ENCODE results near the gene CPT2.

CPT2 gene

DNA sequence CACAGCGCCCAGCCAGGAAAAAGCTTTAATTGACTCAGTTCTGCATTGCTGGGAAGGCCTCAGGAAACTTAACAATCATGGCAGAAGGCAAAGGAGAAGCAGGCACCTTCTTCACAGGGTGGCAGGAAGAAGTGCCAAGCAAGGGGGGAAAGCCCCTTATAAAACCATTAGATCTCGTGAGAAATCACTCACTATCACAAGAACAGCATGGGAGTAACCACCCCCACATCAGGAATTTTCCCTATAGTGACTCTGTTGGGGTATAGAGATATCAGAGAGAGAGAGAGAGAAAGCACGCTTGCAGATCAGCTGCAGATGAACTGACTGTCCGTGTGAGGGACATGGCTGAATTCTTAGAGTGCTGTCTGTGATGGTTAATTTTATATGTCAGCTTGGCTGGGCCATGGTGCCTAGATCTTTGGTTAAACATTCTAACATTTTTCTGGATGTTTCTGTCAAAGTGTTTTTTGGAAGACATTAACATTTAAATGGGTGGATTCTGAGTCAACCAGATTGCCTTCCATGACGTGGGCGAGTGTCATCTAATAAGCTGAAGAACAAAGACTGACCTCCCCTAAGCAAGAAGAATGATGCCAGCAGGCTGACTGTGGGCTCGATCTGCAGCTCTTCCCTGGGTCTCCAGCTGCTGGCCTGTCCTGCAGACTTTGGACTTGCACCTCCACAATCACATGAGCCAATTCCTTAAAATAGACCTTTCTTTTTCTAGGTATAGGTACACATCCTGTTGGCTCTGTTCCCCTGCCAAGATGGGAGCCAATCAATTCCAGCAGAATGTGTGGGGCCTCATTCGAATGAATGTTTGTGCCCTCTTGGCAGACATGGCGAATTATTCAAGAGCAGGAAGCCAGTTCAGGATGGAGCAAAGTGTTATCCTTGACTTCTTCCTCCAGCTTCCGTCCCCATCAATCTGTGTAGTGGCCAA lies 21.4 kb upstream of the CPT2 start:
- H3K9me3 ChIP-seq = no peaks in the 10 kb centered on the region
- H3K36me3 ChIP-seq = no peaks in the 10 kb centered on the region
- TF ChIP-seq, protein P1, sequence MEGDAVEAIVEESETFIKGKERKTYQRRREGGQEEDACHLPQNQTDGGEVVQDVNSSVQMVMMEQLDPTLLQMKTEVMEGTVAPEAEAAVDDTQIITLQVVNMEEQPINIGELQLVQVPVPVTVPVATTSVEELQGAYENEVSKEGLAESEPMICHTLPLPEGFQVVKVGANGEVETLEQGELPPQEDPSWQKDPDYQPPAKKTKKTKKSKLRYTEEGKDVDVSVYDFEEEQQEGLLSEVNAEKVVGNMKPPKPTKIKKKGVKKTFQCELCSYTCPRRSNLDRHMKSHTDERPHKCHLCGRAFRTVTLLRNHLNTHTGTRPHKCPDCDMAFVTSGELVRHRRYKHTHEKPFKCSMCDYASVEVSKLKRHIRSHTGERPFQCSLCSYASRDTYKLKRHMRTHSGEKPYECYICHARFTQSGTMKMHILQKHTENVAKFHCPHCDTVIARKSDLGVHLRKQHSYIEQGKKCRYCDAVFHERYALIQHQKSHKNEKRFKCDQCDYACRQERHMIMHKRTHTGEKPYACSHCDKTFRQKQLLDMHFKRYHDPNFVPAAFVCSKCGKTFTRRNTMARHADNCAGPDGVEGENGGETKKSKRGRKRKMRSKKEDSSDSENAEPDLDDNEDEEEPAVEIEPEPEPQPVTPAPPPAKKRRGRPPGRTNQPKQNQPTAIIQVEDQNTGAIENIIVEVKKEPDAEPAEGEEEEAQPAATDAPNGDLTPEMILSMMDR (IDR thresholded peaks at IDR 0.05) = no peak
- no peak overlapping the region for H3K27ac ChIP-seq
- no peak overlapping the region for H3K4me3 ChIP-seq (ENCODE audit: low read depth in 1 of 2, low read length in 1 of 2)
- no peaks in the 10 kb centered on the region for H3K4me1 ChIP-seq (ENCODE audit: control insufficient read depth in 1 of 2, insufficient read depth in 1 of 2, low read depth in 1 of 2, low read length in 1 of 2)
- peaks cover 53% of the 10 kb centered on the region for H3K27me3 ChIP-seq

DNA sequence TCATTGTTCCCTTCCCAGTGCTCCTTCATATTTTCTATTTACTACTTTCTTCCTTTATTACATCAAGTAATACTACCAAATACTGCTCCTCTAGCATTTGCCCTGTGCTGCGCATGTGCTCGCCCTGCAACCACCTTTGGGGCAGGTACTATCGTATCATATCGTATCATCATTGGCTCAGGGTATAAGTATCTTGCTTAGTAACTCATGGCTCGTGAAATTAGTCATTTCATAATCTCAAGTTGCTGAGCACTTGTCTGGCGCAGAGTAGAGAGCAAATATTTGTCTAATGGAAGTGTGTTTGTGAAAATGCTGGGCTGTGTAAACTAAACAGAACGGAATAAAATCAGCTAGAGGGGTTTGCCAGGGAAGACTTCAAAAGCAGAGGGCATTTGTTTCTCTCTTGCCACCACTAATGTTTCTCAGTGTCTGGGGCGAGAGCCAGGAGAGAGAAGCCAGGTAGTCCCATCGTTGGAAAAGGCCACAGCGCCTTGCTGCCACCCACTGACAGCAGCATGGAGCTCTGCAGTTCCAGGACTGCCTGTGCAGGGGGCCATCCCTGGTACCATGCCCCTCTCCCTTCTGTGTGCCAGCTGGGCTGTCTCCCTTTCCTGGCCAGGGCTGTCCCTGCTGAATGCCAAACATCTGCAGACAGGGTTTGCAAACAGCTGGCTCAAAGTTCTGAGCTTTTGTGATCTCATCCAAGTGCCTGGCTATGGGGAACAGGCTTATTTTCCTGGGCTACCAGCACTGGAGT lies 20.0 kb upstream of the CPT2 start:
- no peaks in the 10 kb centered on the region for H3K4me1 ChIP-seq (ENCODE audit: control insufficient read depth in 1 of 2, insufficient read depth in 1 of 2, low read depth in 1 of 2, low read length in 1 of 2)
- peaks cover 62% of the 10 kb centered on the region for H3K27me3 ChIP-seq
- H3K4me3 ChIP-seq (ENCODE audit: low read depth in 1 of 2, low read length in 1 of 2) = no peak overlapping the region
- H3K27ac ChIP-seq = no peak overlapping the region
- TF ChIP-seq, protein P1 (IDR thresholded peaks at IDR 0.05) = no peak
- H3K9me3 ChIP-seq = no peaks in the 10 kb centered on the region
- H3K36me3 ChIP-seq = no peaks in the 10 kb centered on the region

DNA sequence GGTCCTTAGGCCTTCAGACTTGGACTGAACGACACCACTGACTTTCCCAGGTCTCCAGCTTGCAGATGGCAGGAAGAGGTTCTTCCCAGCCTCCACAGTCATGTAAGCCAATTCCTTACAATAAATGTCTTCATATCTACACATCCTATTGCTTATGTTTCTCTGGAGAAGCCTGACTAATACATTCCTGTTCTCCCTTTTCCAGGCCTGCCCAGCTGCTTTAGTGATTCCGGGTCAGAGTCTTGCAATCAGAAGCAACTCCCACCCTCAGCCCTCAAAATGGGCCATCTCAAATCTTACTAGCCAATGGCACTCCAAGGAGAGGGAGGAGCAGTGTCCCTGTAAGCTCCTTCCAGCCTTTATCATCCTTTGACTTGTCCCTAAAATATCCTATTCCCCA lies 16.4 kb upstream of the CPT2 start:
- Histone ChIP-seq H3K27me3 (peaks cover 44% of the 10 kb centered on the region), H3K27ac (no peak overlapping the region), H3K9me3 (no peaks in the 10 kb centered on the region), H3K4me3 (ENCODE audit: low read depth in 1 of 2, low read length in 1 of 2) (no peak overlapping the region), H3K4me1 (ENCODE audit: control insufficient read depth in 1 of 2, insufficient read depth in 1 of 2, low read depth in 1 of 2, low read length in 1 of 2) (peaks cover 0 to 4% of the 10 kb centered on the region in 2 experiments), H3K36me3 (no peaks in the 10 kb centered on the region)
- TF ChIP-seq, protein P1 (IDR thresholded peaks at IDR 0.05) = no peak

DNA sequence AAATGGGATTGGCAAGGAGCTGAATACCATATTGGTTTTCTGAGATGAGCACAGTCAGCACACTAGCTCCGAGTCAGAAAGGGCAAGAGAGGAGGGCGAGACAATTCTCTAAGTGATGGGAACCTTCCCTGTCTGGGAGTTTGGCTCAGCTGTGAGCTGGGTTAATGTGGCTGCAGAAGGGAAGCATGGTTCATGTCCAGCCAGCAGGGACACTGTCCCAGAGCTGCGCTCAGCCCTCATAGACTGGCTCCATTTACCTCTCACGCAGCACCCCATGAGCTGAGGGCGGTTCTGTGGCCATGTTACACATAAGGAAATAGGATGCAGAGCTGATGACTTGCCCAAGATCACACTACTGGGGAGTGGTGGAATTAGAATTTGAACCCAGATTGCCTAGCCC lies 15.7 kb upstream of the CPT2 start:
- Histone ChIP-seq H3K27me3 (peaks cover 36% of the 10 kb centered on the region), H3K4me3 (ENCODE audit: low read depth in 1 of 2, low read length in 1 of 2) (no peak overlapping the region), H3K4me1 (ENCODE audit: control insufficient read depth in 1 of 2, insufficient read depth in 1 of 2, low read depth in 1 of 2, low read length in 1 of 2) (peaks cover 0 to 4% of the 10 kb centered on the region in 2 experiments), H3K36me3 (no peaks in the 10 kb centered on the region), H3K27ac (no peak overlapping the region), H3K9me3 (no peaks in the 10 kb centered on the region)
- TF ChIP-seq, protein P1 (IDR thresholded peaks at IDR 0.05) = no peak

DNA sequence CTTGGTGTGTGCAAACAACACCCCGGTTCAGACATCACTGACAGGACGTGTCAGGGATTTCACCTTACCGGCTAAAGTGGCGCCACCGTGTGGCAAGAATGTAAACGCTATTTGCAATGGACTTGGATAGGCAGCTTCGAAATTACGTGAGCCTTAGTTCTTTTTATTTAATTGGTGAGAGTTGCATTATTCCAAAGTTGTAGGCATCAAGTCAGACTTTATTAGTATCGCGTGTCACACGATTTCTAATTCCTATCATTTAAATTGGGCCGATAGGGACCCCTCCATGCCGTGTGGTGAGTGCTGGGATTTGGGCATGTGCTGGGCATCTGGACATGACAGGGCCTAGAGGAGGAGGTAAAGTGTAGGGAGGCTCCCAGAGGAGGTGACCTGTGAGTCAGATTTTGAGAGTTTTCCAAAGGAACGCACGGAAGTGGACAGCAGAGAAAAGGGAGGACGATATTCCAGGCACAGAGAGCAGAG lies 14.5 kb upstream of the CPT2 start:
- TF ChIP-seq, protein P1 (IDR thresholded peaks at IDR 0.05) = peak; percentile 64
- no peaks in the 10 kb centered on the region for H3K9me3 ChIP-seq
- peaks cover 30% of the 10 kb centered on the region for H3K27me3 ChIP-seq
- peaks cover 0 to 4% of the 10 kb centered on the region in 2 experiments for H3K4me1 ChIP-seq (ENCODE audit: control insufficient read depth in 1 of 2, insufficient read depth in 1 of 2, low read depth in 1 of 2, low read length in 1 of 2)
- no peak overlapping the region for H3K27ac ChIP-seq
- no peaks in the 10 kb centered on the region for H3K36me3 ChIP-seq
- H3K4me3 ChIP-seq (ENCODE audit: low read depth in 1 of 2, low read length in 1 of 2) = no peak overlapping the region
